HepG2 (cell line): Measurements from ENCODE around the gene PLIN5. TPM values are rescaled to one million over a fixed set of nuclear protein-coding genes. Genes with fewer than 3 reads are reported as not detected.

Experiments
- BORCS8-MEF2B ChIP-seq: sonication (generic); formaldehyde crosslinking; IDR thresholded peaks from 2 replicates; pipeline ENCODE4 v1.8.0; 2022; ENCODE audit warnings: mild to moderate bottlenecking, missing genetic modification reagents
- CHCHD3 ChIP-seq: sonication (generic); formaldehyde crosslinking; IDR thresholded peaks from 2 replicates; pipeline ENCODE4 v1.8.0; 2022; ENCODE audit warnings: mild to moderate bottlenecking, missing genetic modification reagents, moderate library complexity
- DPF2 ChIP-seq: sonication (generic); formaldehyde crosslinking; IDR thresholded peaks from 2 replicates; pipeline ENCODE4 v1.4.0; 2020; ENCODE audit warnings: mild to moderate bottlenecking, low read depth, missing genetic modification reagents, borderline replicate concordance
- SMAD1 ChIP-seq: sonication (generic); formaldehyde crosslinking; IDR thresholded peaks from 2 replicates; pipeline ENCODE4 v1.4.0; 2020; ENCODE audit warnings: missing genetic modification reagents, low read depth, mild to moderate bottlenecking, borderline replicate concordance
- SNAI1 ChIP-seq: sonication (generic); formaldehyde crosslinking; IDR thresholded peaks from 2 replicates; pipeline ENCODE4 v1.5.0; 2020; ENCODE audit warnings: mild to moderate bottlenecking, missing genetic modification reagents, borderline replicate concordance
- SRSF1 ChIP-seq: fragments of 200-400 bp; formaldehyde crosslinking; optimal IDR thresholded peaks from 2 replicates; pipeline ENCODE3; 2017; ENCODE audit warnings: mild to moderate bottlenecking, low read depth, low read length, moderate library complexity
- polyA plus RNA-seq, 8 experiments: library from polyadenylated mRNA; depleted of rRNA in 3 of 8; stranded (reverse) in 7 of 8; unstranded in 1 of 8; fragments of >200 nt; fragmentation: Illumina TruSeq in 4 of 8; extraction: Trizol in 4 of 8; gene quantifications; 2 replicates each; pipeline versions ENCODE4 v1.2.1 to v1.2.3, GENCODE V29; 2011 to 2016; ENCODE audit warnings: low read depth in 4 of 8, missing spikeins in 1 of 8, mixed read lengths in 1 of 8; ENCODE audit not compliant: insufficient read depth in 1 of 8
- total RNA-seq, 5 experiments: library from RNA; depleted of rRNA; stranded (reverse); fragments of >200 nt; fragmentation: Illumina TruSeq; extraction: Trizol; gene quantifications; 2 replicates each; pipeline ENCODE4 v1.2.3, GENCODE V29; 2016; ENCODE audit warnings: low read depth in 1 of 5
- TF ChIP-seq, protein P1 (sequence below): sonication (generic); formaldehyde crosslinking; IDR thresholded peaks from one replicate; pipeline ENCODE4 v1.5.1; 2020; ENCODE audit warnings: mild to moderate bottlenecking, missing genetic modification reagents; ENCODE audit errors: not compliant biosample characterization
- TF ChIP-seq, protein P2 (sequence below): sonication (generic); formaldehyde crosslinking; conservative IDR thresholded peaks from 2 replicates; pipeline ENCODE4 v1.8.0; 2022; ENCODE audit warnings: mild to moderate bottlenecking, moderate library complexity, missing genetic modification reagents
- TF ChIP-seq, protein P3 (sequence below): sonication (generic); formaldehyde crosslinking; IDR thresholded peaks from 2 replicates; pipeline ENCODE4 v1.4.0; 2020; ENCODE audit warnings: missing genetic modification reagents, borderline replicate concordance

PLIN5 gene
- total and polyA plus RNA-seq, 2 of the 13 experiments (the other 11 are each of a cell fraction or from before 2014, with no cell fraction given) = 1.8 to 4.8 TPM

DNA sequence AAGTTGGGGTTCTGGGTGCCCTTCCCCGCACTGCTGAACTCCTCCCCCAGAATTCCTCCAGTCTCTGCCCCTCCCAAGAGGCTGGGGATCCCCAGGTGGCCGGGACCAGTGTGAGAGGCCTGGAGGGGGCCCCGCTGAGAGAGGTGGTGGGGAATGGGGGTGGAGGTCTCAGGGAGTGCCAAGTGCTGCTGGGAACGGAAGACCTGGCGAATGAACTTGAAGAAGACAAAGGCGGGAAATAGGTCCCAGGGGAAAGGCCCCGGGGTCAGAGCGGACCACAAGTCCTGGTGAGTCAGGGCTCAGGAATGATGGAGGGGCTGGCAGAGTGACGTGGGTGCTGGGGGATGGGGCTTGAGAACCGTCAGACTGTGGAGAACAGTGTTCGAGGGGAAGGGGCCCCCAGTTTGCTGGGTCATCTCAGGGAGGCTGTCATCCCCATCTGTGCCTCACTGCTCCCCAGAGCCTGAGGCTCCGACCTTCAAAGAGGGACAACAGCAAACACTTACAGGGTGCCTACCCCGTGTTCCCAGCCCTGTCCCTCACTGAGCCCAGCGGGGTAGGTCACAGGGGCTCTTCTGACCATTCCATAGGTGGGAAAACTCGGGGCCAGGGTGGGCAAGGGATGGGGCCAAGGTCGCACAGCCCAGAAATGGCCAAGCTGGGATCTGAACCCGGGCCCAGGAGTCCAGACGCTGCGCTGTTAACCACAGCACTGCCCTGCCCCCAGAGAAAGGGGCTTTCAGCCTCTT, 40.4 kb upstream of the PLIN5 start (continued):
- TF ChIP-seq, protein P1, sequence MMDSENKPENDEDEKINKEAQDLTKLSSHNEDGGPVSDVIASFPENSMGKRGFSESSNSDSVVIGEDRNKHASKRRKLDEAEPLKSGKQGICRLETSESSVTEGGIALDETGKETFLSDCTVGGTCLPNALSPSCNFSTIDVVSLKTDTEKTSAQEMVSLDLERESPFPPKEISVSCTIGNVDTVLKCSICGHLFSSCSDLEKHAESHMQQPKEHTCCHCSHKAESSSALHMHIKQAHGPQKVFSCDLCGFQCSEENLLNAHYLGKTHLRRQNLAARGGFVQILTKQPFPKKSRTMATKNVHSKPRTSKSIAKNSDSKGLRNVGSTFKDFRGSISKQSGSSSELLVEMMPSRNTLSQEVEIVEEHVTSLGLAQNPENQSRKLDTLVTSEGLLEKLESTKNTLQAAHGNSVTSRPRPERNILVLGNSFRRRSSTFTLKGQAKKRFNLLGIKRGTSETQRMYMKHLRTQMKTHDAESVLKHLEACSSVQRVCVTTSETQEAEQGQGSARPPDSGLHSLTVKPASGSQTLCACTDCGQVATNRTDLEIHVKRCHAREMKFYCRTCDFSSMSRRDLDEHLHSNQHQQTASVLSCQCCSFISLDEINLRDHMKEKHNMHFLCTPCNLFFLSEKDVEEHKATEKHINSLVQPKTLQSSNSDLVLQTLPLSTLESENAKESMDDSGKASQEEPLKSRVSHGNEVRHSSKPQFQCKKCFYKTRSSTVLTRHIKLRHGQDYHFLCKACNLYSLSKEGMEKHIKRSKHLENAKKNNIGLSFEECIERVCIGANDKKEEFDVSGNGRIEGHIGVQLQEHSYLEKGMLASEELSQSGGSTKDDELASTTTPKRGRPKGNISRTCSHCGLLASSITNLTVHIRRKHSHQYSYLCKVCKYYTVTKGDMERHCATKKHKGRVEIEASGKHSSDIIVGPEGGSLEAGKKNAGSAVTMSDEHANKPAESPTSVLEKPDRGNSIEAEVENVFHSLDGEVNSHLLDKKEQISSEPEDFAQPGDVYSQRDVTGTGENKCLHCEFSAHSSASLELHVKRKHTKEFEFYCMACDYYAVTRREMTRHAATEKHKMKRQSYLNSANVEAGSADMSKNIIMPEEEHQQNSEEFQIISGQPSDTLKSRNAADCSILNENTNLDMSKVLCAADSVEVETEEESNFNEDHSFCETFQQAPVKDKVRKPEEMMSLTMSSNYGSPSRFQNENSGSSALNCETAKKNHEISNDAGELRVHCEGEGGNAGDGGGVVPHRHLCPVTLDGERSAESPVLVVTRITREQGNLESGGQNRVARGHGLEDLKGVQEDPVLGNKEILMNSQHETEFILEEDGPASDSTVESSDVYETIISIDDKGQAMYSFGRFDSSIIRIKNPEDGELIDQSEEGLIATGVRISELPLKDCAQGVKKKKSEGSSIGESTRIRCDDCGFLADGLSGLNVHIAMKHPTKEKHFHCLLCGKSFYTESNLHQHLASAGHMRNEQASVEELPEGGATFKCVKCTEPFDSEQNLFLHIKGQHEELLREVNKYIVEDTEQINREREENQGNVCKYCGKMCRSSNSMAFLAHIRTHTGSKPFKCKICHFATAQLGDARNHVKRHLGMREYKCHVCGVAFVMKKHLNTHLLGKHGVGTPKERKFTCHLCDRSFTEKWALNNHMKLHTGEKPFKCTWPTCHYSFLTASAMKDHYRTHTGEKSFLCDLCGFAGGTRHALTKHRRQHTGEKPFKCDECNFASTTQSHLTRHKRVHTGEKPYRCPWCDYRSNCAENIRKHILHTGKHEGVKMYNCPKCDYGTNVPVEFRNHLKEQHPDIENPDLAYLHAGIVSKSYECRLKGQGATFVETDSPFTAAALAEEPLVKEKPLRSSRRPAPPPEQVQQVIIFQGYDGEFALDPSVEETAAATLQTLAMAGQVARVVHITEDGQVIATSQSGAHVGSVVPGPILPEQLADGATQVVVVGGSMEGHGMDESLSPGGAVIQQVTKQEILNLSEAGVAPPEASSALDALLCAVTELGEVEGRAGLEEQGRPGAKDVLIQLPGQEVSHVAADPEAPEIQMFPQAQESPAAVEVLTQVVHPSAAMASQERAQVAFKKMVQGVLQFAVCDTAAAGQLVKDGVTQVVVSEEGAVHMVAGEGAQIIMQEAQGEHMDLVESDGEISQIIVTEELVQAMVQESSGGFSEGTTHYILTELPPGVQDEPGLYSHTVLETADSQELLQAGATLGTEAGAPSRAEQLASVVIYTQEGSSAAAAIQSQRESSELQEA (CRISPR knock-in tag) = no peak
- TF ChIP-seq DPF2 (CRISPR knock-in tag) (no peak), SMAD1 (CRISPR knock-in tag) (0 out of 2 replicates have a peak, but pooled peaks have one; percentile 15), CHCHD3 (CRISPR knock-in tag) (no peak), SNAI1 (CRISPR knock-in tag) (no peak), SRSF1 (no peak), BORCS8-MEF2B (no peak)
- TF ChIP-seq, protein P2, sequence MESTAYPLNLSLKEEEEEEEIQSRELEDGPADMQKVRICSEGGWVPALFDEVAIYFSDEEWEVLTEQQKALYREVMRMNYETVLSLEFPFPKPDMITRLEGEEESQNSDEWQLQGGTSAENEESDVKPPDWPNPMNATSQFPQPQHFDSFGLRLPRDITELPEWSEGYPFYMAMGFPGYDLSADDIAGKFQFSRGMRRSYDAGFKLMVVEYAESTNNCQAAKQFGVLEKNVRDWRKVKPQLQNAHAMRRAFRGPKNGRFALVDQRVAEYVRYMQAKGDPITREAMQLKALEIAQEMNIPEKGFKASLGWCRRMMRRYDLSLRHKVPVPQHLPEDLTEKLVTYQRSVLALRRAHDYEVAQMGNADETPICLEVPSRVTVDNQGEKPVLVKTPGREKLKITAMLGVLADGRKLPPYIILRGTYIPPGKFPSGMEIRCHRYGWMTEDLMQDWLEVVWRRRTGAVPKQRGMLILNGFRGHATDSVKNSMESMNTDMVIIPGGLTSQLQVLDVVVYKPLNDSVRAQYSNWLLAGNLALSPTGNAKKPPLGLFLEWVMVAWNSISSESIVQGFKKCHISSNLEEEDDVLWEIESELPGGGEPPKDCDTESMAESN (CRISPR knock-in tag) = no peak
- TF ChIP-seq, protein P3, sequence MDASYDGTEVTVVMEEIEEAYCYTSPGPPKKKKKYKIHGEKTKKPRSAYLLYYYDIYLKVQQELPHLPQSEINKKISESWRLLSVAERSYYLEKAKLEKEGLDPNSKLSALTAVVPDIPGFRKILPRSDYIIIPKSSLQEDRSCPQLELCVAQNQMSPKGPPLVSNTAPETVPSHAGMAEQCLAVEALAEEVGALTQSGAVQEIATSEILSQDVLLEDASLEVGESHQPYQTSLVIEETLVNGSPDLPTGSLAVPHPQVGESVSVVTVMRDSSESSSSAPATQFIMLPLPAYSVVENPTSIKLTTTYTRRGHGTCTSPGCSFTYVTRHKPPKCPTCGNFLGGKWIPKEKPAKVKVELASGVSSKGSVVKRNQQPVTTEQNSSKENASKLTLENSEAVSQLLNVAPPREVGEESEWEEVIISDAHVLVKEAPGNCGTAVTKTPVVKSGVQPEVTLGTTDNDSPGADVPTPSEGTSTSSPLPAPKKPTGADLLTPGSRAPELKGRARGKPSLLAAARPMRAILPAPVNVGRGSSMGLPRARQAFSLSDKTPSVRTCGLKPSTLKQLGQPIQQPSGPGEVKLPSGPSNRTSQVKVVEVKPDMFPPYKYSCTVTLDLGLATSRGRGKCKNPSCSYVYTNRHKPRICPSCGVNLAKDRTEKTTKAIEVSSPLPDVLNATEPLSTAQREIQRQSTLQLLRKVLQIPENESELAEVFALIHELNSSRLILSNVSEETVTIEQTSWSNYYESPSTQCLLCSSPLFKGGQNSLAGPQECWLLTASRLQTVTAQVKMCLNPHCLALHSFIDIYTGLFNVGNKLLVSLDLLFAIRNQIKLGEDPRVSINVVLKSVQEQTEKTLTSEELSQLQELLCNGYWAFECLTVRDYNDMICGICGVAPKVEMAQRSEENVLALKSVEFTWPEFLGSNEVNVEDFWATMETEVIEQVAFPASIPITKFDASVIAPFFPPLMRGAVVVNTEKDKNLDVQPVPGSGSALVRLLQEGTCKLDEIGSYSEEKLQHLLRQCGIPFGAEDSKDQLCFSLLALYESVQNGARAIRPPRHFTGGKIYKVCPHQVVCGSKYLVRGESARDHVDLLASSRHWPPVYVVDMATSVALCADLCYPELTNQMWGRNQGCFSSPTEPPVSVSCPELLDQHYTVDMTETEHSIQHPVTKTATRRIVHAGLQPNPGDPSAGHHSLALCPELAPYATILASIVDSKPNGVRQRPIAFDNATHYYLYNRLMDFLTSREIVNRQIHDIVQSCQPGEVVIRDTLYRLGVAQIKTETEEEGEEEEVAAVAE (CRISPR knock-in tag) = no peak
